ES-I3 (cell line): Measurements from ENCODE around the gene ADAMTSL3.

Experiments
- H3K36me3 ChIP-seq: 2 replicates; pipeline ENCODE4 v1.6.1; 2013; ENCODE audit warnings: mild to moderate bottlenecking, low read length, control low read depth, moderate library complexity; ENCODE audit not compliant: insufficient read depth
- H3K4me1 ChIP-seq: 2 replicates; pipeline ENCODE4 v1.6.1; 2013; ENCODE audit warnings: mild to moderate bottlenecking, control low read depth, low read length; ENCODE audit not compliant: insufficient read depth
- H3K9ac ChIP-seq: 2 replicates; pipeline ENCODE4 v1.6.1; 2013; ENCODE audit warnings: low read depth, mild to moderate bottlenecking, low read length, moderate library complexity
- H3K9me3 ChIP-seq: 2 replicates; pipeline ENCODE4 v1.6.1; 2013; ENCODE audit warnings: mild to moderate bottlenecking, low read length, moderate library complexity; ENCODE audit not compliant: control insufficient read depth, insufficient read depth

Gene ADAMTSL3

DNA sequence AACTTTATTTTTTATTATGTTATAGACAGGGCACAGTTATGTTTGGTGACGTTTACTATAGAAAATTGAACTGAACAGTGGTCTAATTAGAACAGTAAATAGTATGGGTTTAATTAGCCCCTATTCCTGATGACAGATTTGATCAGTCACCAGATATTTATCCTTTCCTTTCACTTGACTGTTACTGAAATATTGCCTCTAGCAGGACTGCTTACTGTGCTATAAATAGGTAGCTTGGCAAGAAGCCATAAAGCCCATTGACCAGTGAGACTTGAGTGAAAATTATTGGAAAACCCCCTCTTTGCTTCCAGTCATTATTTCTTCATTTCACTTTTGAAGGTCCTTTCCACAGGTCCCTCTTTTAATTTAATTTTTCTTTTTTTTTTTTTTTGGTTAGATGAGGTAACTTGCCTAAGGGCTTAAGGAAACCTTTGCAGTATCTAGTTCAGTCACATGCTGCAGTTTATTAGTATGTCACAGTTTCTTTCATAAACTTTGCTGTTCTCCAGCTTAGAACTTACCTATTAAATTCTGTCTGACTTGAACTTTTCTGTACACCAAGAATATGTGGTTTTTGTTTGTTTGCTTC is 115.6 kb downstream of the ADAMTSL3 start:
- Histone ChIP-seq H3K4me1 (no peaks in the 10 kb centered on the region), H3K9ac (no peak overlapping the region), H3K9me3 (no peaks in the 10 kb centered on the region; the same call in 1 of the 2 replicates), H3K36me3 (no peaks in the 10 kb centered on the region)

DNA sequence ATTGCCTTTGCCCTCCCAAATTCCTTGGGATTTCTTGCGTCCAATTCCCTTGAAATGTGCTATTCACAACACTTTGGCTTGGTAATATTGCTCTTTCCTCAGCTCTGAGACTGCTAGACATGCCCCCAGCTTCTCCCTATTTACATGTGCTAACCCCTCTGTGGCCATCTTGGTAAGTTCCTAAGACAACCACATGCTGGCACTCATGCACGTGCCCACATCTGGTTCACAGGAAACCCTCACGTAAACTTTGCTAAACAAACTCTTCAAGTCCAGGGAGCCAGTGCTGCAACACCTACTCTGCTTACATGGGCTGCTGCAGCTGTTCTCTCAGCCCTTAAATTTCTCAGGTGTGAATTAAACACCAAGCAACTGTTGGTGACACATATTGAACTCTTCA is 121.8 kb downstream of the ADAMTSL3 start:
- no peak overlapping the region for H3K9ac ChIP-seq
- H3K36me3 ChIP-seq: no peaks in the 10 kb centered on the region
- no peaks in the 10 kb centered on the region for H3K9me3 ChIP-seq
- no peaks in the 10 kb centered on the region for H3K4me1 ChIP-seq

DNA sequence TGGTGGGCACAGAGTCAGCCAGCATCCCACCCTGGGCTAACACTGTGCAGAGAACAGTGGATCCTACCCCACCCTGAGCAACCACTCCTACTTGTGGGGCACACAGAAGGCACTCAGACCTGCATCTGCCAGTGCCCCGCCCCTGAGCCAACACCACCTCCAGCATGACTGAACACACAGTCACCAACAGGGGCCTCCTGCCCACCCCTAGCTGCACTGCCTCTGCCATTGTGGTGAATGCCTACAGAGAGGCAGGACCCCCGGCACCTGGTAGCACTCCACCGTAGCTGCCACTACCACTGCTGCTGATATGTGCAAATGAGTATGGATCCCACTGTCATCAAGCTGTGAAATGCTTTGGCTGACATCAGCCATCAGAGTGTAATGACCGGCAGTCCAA is 123.1 kb downstream of the ADAMTSL3 start:
- Histone ChIP-seq H3K9ac (no peak overlapping the region), H3K9me3 (no peaks in the 10 kb centered on the region), H3K4me1 (no peaks in the 10 kb centered on the region), H3K36me3 (no peaks in the 10 kb centered on the region)

DNA sequence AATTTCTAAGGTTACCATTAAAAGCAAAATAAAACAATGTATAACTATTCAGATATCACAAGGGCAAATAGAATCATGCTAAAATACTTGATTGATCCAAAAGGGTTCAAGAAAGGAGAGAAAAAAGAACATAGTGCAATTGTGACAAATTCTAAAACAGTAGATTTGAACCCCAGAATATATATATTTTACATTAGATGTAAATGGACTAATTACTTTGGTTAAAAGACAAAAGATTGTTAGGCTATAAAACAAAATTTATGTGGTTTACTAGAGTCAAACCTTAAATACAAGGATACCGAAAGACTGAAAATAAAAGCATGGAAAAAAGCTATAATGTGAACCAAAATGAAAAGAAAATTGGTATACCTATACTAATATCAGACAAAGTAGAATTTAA is 129.3 kb downstream of the ADAMTSL3 start:
- no peaks in the 10 kb centered on the region for H3K4me1 ChIP-seq
- H3K36me3 ChIP-seq: no peaks in the 10 kb centered on the region
- H3K9ac ChIP-seq: no peak overlapping the region
- no peaks in the 10 kb centered on the region for H3K9me3 ChIP-seq

DNA sequence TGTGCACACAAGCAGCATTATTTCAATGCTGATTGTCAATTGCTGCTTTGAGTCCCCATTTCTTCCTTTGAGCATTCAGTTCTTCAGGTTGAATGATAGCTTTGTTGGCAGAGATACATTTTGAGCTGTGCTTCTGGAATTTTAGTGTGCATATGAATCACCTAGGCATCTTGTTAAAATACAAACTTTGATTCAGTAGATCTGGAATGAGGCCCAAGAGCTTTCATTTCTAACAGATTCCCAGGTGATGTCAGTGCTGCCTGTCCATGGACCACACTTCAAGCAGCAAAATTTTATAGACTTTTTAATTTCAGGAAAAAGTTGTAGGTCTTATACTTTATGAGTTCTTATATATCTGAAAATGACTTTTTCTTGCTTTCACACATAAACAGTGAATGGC is 131.1 kb downstream of the ADAMTSL3 start:
- Histone ChIP-seq H3K9ac (no peak overlapping the region), H3K9me3 (no peaks in the 10 kb centered on the region), H3K4me1 (no peaks in the 10 kb centered on the region), H3K36me3 (no peaks in the 10 kb centered on the region)

DNA sequence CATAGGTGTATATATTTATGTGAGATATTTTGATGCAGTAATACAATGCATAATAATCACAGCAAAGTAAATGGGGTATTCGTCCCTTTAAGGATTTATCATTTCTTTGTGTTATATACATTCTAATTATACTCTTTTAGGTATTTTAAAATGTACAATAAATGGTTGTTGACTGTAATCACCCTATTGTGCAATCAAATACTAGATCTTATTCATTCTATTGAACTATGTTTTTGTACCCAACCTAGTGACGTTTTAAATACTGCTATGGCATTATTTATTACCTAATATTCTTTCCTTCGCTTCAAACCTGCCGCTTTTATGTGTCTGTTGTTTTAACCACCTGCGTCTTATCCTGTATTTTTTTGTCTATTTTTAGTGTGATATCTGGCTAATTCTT is 132.4 kb downstream of the ADAMTSL3 start:
- Histone ChIP-seq H3K36me3 (no peaks in the 10 kb centered on the region), H3K4me1 (no peaks in the 10 kb centered on the region), H3K9me3 (no peaks in the 10 kb centered on the region), H3K9ac (no peak overlapping the region)

DNA sequence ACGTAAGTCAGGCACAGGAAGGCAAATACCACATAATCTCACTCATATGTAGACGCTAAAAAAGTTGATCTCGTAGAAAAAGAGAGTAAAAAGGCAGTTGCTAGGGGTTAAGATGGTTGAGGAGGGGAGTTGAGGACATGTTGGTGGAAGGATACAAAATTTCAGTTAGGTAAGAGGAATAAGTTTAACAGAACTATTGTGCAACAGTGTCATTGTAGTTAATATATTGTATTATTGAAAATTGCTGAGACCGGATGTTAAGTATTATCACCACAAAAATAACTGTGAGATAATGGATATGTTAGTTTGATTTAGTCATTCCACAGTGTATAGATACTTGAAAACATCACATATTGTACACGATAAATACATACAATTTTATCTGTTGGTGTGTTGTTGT is 139.1 kb downstream of the ADAMTSL3 start:
- no peaks in the 10 kb centered on the region for H3K9me3 ChIP-seq
- no peaks in the 10 kb centered on the region for H3K36me3 ChIP-seq
- no peak overlapping the region for H3K9ac ChIP-seq
- H3K4me1 ChIP-seq: no peaks in the 10 kb centered on the region

DNA sequence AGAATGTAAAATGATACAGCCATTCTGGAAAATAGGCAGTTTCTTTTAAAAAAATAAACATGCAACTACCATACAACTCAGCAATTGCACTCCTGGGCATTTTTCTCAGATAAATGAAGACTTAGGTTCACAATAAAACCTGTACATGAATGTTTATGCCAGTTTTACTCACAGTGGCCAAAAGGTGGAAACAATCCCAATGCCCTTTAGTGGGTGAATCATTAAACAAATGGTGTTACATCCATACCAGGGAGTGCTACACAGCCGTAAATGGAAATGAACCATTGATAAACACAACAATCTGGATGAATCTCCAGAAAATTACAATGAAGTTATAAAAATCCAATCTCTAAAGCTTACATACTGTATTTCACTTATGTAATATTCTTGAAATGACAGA is 140.3 kb downstream of the ADAMTSL3 start:
- Histone ChIP-seq H3K4me1 (no peaks in the 10 kb centered on the region), H3K9me3 (no peaks in the 10 kb centered on the region), H3K36me3 (no peaks in the 10 kb centered on the region), H3K9ac (no peak overlapping the region)

DNA sequence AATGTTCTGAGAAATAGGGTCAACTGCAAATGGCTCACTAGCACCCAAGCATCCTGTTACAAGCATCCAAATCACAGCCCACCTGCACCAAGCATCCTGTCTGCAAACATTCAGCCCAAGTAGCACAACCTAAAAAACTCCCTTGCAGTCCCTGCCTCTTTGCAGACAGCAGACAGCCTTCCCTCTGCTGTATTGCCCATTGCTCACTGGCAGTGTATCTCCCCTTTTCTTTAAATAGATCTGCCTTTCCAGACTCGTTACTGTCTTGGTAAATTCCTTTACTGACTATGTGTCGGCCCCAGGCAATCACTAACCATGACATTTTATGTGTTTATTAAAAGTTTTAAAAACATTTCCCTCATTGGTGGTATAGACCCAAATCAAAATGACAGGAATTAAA is 155.4 kb downstream of the ADAMTSL3 start:
- Histone ChIP-seq H3K9me3 (no peaks in the 10 kb centered on the region), H3K4me1 (no peaks in the 10 kb centered on the region), H3K9ac (no peak overlapping the region), H3K36me3 (no peaks in the 10 kb centered on the region)

DNA sequence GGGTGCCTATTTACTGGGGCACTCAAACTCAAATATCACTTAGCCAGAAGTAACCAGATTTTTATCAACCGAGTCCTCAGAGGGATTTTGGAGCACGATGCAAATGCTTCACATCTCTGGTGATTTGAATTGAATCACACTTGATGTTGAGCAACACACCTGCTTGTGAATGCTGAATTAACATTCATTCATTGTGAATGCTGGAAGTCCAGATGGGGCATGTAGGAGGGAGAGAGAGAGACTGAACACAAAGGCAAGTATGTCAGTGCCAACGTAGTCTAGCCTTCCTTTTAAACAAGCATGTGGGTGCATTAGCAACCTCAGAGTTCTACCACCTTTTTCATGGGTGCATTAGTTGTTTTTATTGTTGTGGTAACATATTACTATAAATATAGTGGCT is 156.2 kb downstream of the ADAMTSL3 start:
- Histone ChIP-seq H3K4me1 (no peaks in the 10 kb centered on the region), H3K9ac (no peak overlapping the region), H3K36me3 (no peaks in the 10 kb centered on the region), H3K9me3 (no peaks in the 10 kb centered on the region)

DNA sequence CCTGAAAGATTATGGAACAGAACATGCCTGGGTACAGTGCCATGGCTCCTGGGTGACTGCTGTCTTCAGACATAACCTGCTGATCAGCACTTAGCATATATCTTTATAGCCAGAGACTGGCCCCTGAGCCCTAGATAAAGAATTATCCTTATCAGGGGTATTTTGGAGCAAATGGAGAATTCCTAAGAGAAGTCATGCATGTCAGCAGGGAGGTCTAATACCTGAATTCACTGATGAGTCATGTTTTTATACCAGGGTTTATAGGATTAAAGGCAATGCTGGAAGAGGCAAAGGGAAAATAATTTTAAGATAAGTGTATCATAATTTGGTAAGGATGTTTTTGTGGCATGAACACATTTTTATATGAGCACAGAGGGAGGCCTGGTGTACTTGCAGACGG is 159.8 kb downstream of the ADAMTSL3 start:
- Histone ChIP-seq H3K9ac (no peak overlapping the region), H3K36me3 (no peaks in the 10 kb centered on the region), H3K4me1 (no peaks in the 10 kb centered on the region), H3K9me3 (no peaks in the 10 kb centered on the region)

DNA sequence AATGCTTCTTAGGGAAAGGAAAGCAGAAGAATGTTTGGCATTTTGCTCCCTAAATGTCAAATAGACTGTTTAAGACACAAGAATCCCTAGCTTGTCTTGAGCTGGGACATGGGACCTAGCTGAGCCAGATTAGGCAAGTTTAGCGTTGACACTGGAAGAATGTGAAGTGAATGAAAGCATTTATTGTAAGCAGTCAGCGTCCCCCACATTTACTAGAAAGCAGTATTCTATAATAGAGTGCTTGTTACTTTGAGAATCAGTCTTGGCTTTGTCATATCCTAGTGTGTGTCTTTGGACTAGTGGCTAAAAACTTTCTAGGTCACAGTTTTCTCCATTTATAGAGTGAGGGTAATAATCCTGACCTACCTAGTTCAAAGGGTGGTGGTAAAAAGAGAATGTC is 161.6 kb downstream of the ADAMTSL3 start:
- Histone ChIP-seq H3K4me1 (no peaks in the 10 kb centered on the region), H3K36me3 (no peaks in the 10 kb centered on the region), H3K9ac (no peak overlapping the region)

DNA sequence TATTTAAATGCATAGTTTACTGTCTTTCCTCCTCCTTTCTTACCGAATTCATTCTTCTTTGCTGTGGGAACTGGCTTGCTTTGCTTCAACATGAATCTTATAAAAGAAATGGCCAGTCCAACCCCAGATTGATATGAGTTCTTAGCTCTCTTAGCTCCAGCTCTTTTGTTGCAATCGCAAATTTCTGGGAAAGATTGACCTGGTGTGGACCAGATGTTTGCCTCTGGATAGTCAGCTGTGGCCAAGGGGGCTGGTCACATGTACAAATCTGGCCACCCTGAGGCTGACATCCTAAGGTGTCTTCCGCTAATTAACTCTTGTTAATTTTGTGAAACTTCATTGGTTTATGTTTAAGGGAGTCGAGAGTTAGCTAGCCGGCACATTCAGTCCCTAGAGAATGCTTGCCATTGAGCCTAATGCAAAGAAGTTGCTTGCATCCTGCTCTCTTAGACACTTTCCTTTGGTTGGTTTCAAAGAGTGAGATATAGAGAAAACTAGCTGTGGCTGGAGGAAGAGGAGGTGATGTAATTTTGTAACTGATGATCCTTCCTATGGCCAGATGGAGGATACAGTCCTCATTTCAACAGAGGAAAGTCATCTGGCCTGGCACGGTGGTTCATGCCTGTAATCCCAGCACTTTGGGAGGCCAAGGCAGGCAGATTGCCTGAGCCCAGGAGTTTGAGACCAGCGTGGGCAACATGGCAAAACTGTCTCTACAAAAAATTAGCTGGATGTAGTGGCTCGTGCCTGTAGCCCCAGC is 162.4 kb downstream of the ADAMTSL3 start:
- Histone ChIP-seq H3K9ac (no peak overlapping the region), H3K4me1 (no peaks in the 10 kb centered on the region), H3K36me3 (no peaks in the 10 kb centered on the region), H3K9me3 (no peaks in the 10 kb centered on the region)

More for the DNA sequence above, 161.6 kb downstream of the ADAMTSL3 start:
- H3K9me3 ChIP-seq: no peaks in the 10 kb centered on the region

DNA sequence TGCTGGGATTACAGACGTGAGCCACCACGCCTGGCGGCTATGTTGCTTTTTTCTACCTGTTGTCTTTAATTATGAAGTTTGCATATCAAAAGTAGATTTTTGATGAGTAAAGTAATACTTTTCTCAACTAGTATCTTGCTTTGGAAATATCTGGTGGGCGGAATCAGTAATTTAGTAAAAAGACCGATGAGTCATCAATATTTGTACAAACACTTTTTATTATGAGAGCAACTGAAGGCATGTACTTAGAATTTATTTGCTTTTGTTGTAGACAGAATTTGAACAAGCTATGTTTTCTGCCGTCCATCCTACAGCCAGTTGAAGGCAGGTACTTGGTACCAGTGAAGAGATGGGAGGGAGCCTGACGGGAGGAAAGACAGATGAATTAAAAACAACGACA is 164.7 kb downstream of the ADAMTSL3 start:
- H3K9me3 ChIP-seq: peaks cover 4% of the 10 kb centered on the region; the same call in 1 of the 2 replicates
- no peaks in the 10 kb centered on the region for H3K4me1 ChIP-seq
- no peaks in the 10 kb centered on the region for H3K36me3 ChIP-seq
- H3K9ac ChIP-seq: no peak overlapping the region

DNA sequence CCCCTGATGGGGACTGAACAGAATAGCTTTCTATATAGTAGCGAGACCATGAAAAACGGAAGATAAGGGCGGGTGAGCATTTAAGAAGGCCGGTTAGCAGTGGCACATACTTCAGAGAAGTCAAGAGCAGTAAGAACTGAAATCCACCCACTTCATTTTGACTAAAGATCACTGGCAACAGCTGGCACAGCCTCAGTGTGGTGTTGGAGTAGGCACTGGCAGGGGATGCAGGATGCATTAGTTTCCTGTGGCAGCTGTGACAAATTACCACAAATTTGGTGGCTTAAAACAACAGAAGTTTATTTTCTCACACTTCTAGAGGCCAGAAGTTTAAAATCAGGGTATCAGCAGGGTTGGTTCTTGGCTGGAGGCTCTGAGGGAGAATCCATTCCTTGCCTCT is 176.5 kb downstream of the ADAMTSL3 start:
- Histone ChIP-seq H3K9ac (no peak overlapping the region), H3K36me3 (no peaks in the 10 kb centered on the region), H3K9me3 (no peaks in the 10 kb centered on the region), H3K4me1 (0 out of 2 replicates have a peak, but pooled peaks cover 2% of the 10 kb centered on the region)
